Left forelimb (tissue), 1 donor: ENCODE results near the gene HLA-DMA.

Experiments
- DNase-seq: peaks from one replicate; pipeline ENCODE4 v3.0.0-alpha.2; 2018; ENCODE audit warnings: low spot score

The HLA-DMA gene

GRCh38 chr6:32952817-32953739 lies at the start of gene HLA-DMA:
Gene HLA-DMA (minus strand): TSS chr6:32953097. CDS start chr6:32953036, 61 bp downstream.
- no peak for DNase-seq

GRCh38 chr6:33001685-33002084 lies 48.8 kb upstream of the HLA-DMA start:
- no peak for DNase-seq

- no peak for DNase-seq
These were observed 47.2 kb upstream of the HLA-DMA start for GRCh38 chr6:33000055-33000454.

GRCh38 chr6:32995448-32995847 lies 42.6 kb upstream of the HLA-DMA start:
- no peak for DNase-seq

- DNase-seq: no peak
These were observed 40.6 kb upstream of the HLA-DMA start for GRCh38 chr6:32993363-32993973.

- DNase-seq: no peak
These were observed 39.1 kb upstream of the HLA-DMA start for GRCh38 chr6:32991972-32992371.

- DNase-seq: no peak
These were observed 36.5 kb upstream of the HLA-DMA start for GRCh38 chr6:32989368-32989767.

GRCh38 chr6:32984622-32985389 lies 31.9 kb upstream of the HLA-DMA start:
- DNase-seq: peak; percentile 82

GRCh38 chr6:32983964-32984621 lies 31.2 kb upstream of the HLA-DMA start:
- no peak for DNase-seq

GRCh38 chr6:32983493-32983848 lies 30.6 kb upstream of the HLA-DMA start:
- DNase-seq: no peak

GRCh38 chr6:32982702-32983492 lies 30.0 kb upstream of the HLA-DMA start:
- DNase-seq: no peak

- DNase-seq: no peak
These were observed 29.3 kb upstream of the HLA-DMA start for GRCh38 chr6:32982084-32982701.

- DNase-seq: no peak
These were observed 27.7 kb upstream of the HLA-DMA start for GRCh38 chr6:32980488-32981038.

- no peak for DNase-seq
These were observed 27.0 kb upstream of the HLA-DMA start for GRCh38 chr6:32979720-32980487.

- no peak for DNase-seq
These were observed 25.0 kb upstream of the HLA-DMA start for GRCh38 chr6:32977953-32978324.

GRCh38 chr6:32977272-32977952 lies 24.5 kb upstream of the HLA-DMA start:
- DNase-seq: no peak

- no peak for DNase-seq
These were observed 23.6 kb upstream of the HLA-DMA start for GRCh38 chr6:32976334-32977069.

GRCh38 chr6:32975886-32976285 lies 23.0 kb upstream of the HLA-DMA start:
- DNase-seq: no peak
